ENCODE measurements around the gene MANBA.

Gene MANBA

DNA sequence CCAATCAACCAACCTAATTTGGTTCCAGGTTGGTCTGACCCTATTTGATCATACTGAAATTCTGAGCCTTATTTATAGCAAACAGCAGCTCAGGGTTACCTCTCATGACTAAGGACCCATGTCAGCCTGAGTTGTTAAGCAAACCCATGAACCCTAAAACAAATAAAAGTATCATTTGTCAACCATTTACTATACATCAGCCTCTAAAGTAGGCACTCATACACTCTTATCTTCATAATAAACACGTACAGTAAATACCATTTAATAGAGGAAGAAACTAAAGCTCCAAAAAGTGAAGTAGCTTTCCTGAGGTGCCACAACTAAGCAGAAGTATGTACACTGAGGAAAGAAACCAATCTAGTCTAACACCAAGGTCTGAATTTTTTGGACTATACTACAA lies 25.2 kb downstream of the MANBA start (continued):
- no peak for TF ChIP-seq PRDM2 (tag by site-specific recombination; IDR thresholded peaks at IDR 0.05; ENCODE audit: borderline replicate concordance)
- TF ChIP-seq ZBTB17 (tag by site-specific recombination; IDR thresholded peaks at IDR 0.05) = no peak
- TF ChIP-seq ZNF707 (tag by site-specific recombination; IDR thresholded peaks at IDR 0.05) = no peak
- TF ChIP-seq, protein P1, sequence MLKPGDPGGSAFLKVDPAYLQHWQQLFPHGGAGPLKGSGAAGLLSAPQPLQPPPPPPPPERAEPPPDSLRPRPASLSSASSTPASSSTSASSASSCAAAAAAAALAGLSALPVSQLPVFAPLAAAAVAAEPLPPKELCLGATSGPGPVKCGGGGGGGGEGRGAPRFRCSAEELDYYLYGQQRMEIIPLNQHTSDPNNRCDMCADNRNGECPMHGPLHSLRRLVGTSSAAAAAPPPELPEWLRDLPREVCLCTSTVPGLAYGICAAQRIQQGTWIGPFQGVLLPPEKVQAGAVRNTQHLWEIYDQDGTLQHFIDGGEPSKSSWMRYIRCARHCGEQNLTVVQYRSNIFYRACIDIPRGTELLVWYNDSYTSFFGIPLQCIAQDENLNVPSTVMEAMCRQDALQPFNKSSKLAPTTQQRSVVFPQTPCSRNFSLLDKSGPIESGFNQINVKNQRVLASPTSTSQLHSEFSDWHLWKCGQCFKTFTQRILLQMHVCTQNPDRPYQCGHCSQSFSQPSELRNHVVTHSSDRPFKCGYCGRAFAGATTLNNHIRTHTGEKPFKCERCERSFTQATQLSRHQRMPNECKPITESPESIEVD (tag by site-specific recombination; IDR thresholded peaks at IDR 0.05) = peak; percentile 69
- TF ChIP-seq ZNF37A (tag by site-specific recombination; IDR thresholded peaks at IDR 0.05) = no peak
- TF ChIP-seq ZNF544 (tag by site-specific recombination; IDR thresholded peaks at IDR 0.05) = no peak
- TF ChIP-seq ZNF2 (tag by site-specific recombination; IDR thresholded peaks at IDR 0.05) = no peak

DNA sequence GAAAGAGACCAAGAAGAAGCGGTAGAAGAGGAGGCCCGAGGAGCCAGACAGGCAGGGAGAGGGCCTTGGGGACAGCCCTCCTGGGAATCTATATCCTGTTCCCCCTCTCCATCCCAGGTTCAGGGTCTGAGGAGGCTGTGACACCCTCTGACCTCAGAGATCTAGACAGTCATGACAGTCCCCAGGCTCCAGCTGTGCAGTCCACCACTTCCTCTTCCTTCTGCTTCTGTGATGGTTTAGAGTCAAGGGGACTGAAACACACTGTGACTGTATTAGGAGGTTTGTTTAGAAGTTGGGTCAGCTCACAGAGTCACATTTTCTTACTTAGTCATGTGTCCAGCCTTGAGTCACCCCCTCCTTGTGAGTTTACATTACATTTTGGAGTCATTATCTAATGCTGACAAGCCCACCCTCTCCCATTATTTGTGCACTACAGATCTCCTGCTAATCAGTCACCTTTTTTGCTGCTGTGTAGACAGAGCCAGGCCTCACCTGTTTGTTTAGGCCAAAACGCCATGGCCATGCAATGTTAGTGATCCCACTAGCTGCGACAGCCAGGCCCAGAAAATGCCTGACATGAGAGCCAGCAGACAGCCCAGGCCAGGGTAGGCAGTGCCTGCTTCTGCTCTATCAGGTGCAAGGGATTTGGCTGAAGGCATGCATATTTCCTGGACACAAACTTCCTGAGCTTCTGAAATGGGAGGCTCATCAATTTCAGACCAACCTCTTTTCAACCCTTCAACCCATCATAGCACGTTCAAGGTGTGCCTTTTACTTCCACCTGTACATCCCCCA lies 26.0 kb downstream of the MANBA start:
- Histone ChIP-seq H3K4me1 (ENCODE audit: control insufficient read depth, insufficient read depth, low read length) (peaks cover 10% of the 10 kb centered on the region), H3K36me3 (ENCODE audit: control insufficient read depth in 2 of 2, insufficient read depth in 1 of 2, low read length in 2 of 2) (no peaks in the 10 kb centered on the region), H3K27ac (ENCODE audit: extremely low read depth, low read depth, low read length) (no peak overlapping the region), H3K9me3 (ENCODE audit: control insufficient read depth, insufficient read depth, low read depth, low read length) (no peaks in the 10 kb centered on the region), H3K4me3 (ENCODE audit: low read depth, low read length) (no peak overlapping the region)
- POLR2A ChIA-PET = no interaction called here
- CTCF ChIA-PET = no interaction called here
- no peak for TF ChIP-seq RBAK (tag by site-specific recombination; IDR thresholded peaks at IDR 0.05)
- no peak for TF ChIP-seq HOXC10 (CRISPR knock-in tag; IDR thresholded peaks at IDR 0.05)

DNA sequence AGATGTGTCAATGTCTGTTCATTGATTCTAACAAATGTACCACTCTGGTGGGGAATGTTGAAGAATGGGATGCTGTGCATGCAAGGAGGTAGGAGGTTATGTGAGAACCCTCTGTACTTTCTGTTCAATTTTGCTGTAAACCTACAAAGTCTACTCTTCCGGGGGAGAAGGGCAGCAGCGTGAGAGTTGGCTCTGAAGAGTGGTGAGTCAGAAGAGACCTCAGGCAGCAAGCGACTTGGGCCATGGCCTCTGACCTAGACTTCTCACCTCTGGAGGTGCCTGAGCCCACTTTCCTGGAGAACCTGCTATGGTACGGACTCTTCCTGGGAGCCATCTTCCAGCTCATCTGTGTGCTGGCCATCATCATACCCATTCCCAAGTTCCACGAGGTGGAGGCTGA lies 26.7 kb downstream of the MANBA start:
- ChIA-PET CTCF (no interaction called here), POLR2A (no interaction called here)

More for the DNA sequence above, 26.7 kb downstream of the MANBA start:
- no peak for TF ChIP-seq ZNF776 (tag by site-specific recombination; IDR thresholded peaks at IDR 0.05; ENCODE audit: borderline replicate concordance)
- no peak for TF ChIP-seq ZNF654 (tag by site-specific recombination; IDR thresholded peaks at IDR 0.05; ENCODE audit: low read depth)
- no peak for TF ChIP-seq ZNF645 (tag by site-specific recombination; IDR thresholded peaks at IDR 0.05)
- TF ChIP-seq TCF7L2 (IDR thresholded peaks at IDR 0.05; ENCODE audit: borderline replicate concordance, low read depth, low read length) = no peak
- TF ChIP-seq ZFP37 (tag by site-specific recombination; IDR thresholded peaks at IDR 0.05) = no peak
- no peak for TF ChIP-seq ZNF146 (tag by site-specific recombination; IDR thresholded peaks at IDR 0.05)
- TF ChIP-seq, protein P2, sequence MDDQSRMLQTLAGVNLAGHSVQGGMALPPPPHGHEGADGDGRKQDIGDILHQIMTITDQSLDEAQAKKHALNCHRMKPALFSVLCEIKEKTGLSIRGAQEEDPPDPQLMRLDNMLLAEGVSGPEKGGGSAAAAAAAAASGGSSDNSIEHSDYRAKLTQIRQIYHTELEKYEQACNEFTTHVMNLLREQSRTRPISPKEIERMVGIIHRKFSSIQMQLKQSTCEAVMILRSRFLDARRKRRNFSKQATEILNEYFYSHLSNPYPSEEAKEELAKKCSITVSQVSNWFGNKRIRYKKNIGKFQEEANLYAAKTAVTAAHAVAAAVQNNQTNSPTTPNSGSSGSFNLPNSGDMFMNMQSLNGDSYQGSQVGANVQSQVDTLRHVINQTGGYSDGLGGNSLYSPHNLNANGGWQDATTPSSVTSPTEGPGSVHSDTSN (CRISPR knock-in tag; IDR thresholded peaks at IDR 0.05) = no peak
- no peak for TF ChIP-seq ZNF404 (tag by site-specific recombination; IDR thresholded peaks at IDR 0.05)
- TF ChIP-seq, protein P3, sequence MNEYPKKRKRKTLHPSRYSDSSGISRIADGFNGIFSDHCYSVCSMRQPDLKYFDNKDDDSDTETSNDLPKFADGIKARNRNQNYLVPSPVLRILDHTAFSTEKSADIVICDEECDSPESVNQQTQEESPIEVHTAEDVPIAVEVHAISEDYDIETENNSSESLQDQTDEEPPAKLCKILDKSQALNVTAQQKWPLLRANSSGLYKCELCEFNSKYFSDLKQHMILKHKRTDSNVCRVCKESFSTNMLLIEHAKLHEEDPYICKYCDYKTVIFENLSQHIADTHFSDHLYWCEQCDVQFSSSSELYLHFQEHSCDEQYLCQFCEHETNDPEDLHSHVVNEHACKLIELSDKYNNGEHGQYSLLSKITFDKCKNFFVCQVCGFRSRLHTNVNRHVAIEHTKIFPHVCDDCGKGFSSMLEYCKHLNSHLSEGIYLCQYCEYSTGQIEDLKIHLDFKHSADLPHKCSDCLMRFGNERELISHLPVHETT (tag by site-specific recombination; IDR thresholded peaks at IDR 0.05) = no peak
- no peak for TF ChIP-seq ZNF549 (tag by site-specific recombination; IDR thresholded peaks at IDR 0.05)
- Histone ChIP-seq H3K36me3 (ENCODE audit: control insufficient read depth in 2 of 2, insufficient read depth in 1 of 2, low read length in 2 of 2) (no peaks in the 10 kb centered on the region), H3K27ac (ENCODE audit: extremely low read depth, low read depth, low read length) (no peak overlapping the region), H3K4me1 (ENCODE audit: control insufficient read depth, insufficient read depth, low read length) (peaks cover 10% of the 10 kb centered on the region), H3K4me3 (ENCODE audit: low read depth, low read length) (no peak overlapping the region), H3K9me3 (ENCODE audit: control insufficient read depth, insufficient read depth, low read depth, low read length) (no peaks in the 10 kb centered on the region)
